Measurements from ENCODE around the gene AMIGO2.

The AMIGO2 gene

DNA sequence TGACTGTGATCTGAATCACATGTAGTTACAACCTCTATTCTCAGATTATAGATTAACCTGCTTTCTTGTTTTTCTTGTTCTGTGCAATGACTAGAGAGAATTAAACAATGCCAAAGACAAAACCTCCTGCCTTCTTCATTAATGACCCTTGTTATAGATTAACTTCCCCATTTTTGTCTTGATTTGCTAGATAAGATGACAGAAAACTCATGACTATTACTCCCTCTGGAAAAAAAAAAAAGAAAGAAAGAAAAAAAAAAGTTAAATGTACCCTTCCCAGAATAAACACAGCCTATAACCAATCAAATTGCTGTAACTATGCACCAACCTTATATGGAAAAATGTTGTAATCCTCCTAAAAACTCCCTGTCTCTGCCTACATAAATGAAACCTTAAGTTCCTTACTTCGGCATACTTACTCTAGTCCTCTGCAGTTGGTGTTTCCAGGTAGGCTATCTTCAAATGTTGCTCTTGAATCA is 41.5 kb downstream of the AMIGO2 start:
- DNase-seq (ENCODE audit: low read depth in 2 of 3, low spot score in 1 of 3), result no peak

GRCh38 chr12:47035484-47035883 is 44.3 kb downstream of the AMIGO2 start:
- no peak for DNase-seq (ENCODE audit: low read depth in 2 of 3, low spot score in 1 of 3)

GRCh38 chr12:47034661-47035060 is 45.1 kb downstream of the AMIGO2 start:
- no peak for DNase-seq (ENCODE audit: low read depth in 2 of 3, low spot score in 1 of 3)

DNA sequence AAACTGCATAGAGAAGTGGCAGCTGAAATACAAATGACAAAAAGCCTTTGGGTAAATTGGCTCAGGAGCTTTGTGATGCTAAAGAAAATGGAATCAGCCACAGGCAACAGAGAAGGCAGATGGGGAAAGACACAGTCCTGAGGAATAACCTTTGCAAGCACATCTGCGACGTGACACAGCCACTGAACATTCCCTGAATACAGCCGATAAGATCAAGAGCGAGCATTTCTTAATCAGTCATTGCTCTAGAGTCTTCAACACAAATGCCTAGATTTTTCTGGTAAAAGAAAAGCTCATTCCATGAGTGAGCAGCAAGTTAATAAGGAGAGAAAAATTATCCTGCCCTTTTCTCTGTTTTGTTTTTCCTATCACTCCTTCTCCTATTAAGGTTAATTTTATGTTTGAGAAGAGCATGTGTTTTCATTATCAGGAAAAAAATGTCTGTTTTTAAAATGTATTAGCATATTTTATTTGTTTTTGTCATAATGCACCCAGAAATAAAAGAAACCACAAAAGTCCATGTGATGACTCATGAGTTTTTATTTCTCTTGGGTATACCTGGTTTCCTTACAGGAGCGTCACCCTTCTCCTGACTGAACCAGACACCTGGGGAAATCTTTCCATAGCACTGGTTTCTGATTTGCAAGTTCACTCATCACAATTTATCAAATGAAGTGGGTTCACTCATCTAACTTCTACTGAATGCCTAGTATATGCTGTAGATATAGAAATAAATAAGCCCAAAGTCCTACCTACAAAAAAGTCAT is 45.8 kb downstream of the AMIGO2 start:
- DNase-seq (ENCODE audit: low read depth in 2 of 3, low spot score in 1 of 3), result no peak

DNA sequence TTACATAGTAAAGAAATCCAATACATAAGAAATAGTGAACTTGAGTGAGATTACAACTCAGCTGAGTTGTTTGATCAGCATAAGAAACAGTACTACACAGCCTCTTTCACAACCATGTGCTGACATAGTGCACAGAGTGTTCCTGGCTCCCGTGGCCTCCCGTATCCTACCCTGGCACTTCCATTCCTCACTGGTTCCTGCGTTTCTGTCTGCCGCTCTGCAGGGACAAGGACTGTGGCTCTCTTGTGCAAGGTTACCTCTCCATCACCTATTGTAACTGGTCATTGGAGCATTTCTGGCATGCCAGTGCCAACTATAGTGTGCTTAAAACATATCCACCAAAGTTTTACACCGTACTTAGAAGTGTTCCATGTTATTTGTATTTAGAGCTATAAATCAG is 46.7 kb downstream of the AMIGO2 start:
- DNase-seq (ENCODE audit: low read depth in 2 of 3, low spot score in 1 of 3), result no peak

DNA sequence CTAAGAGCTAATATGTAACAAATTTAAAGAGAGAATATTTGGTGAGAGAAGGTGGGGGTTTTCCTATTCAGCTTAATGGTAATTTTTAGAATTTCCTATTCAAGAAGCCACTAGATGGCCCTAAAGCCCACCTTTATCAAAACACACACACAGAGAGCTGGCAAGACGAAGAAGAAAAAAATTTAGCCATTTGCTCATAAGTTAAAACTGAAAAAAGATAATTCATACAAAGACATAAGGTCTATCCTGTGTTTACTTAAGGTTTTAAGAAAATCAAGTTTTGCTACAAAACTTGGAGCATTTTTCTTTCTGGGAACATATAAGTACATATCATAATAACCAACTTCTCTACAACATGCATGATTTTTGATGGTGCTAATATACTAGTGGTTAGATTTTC is 47.1 kb downstream of the AMIGO2 start:
- no peak for DNase-seq (ENCODE audit: low read depth in 2 of 3, low spot score in 1 of 3)

GRCh38 chr12:47029903-47030302 is 49.9 kb downstream of the AMIGO2 start:
- DNase-seq (ENCODE audit: low read depth in 2 of 3, low spot score in 1 of 3), result no peak

GRCh38 chr12:47028981-47029708 is 50.6 kb downstream of the AMIGO2 start:
- no peak for DNase-seq (ENCODE audit: low read depth in 2 of 3, low spot score in 1 of 3)

- no peak for DNase-seq (ENCODE audit: low read depth in 2 of 3, low spot score in 1 of 3)
Observed at GRCh38 chr12:47028186-47028585, 51.6 kb downstream of the AMIGO2 start.

All from stimulated activated CD4-positive, alpha-beta T cell treated with anti-CD3 and anti-CD28 coated beads, Interleukin-12 subunit alpha, Interleukin-12 subunit beta, amount 100 ng/mL, for 48 hours (primary cell).